HG02885 (cell line): ENCODE results near the gene LAMB1.

Experiments used
- ATAC-seq: cut with Tn5 transposase; IDR thresholded peaks from one replicate; pipeline ENCODE4 v1.9.1; 2021; ENCODE audit warnings: mild to moderate bottlenecking; ENCODE audit not compliant: unreplicated experiment, poor library complexity

LAMB1 gene

DNA sequence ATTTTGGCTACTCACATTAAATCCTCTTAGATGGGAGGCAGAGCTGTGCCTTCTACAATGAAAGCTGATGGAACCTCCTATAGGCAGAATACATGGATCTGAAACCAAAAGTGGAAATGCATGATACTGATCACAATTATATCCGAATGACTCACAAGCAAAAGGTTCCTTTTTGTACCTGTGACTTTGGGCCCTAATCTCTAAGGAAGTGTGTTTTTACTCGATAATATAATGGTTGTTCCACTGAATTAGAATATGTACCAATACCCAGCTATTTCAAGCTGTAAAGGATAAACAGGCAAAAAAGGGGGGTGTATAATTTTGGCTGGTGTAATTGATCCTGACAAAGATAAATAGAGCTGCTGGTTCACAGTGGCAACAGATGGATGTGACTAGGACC, 17.6 kb upstream of the LAMB1 start:
- ATAC-seq, result no peak

DNA sequence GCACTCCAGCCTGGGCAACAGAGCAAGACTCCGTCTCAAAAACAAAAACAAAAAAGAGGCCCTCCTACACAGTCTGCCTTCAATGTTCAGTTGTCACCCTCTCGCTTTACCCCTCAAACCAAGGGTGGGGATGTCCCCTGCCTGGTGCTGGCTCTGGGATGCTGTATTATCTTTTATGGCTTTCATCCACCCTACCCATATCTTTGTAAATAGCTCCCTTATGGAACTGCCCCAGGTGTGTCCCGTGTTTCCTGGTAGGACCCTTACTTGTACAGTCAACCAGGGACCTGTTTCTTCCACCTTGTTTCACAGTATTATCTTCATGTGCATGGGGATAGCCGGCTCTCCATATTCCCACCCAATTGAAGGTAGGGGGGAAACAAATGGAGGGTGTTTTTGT, 15.7 kb upstream of the LAMB1 start:
- ATAC-seq, result no peak

DNA sequence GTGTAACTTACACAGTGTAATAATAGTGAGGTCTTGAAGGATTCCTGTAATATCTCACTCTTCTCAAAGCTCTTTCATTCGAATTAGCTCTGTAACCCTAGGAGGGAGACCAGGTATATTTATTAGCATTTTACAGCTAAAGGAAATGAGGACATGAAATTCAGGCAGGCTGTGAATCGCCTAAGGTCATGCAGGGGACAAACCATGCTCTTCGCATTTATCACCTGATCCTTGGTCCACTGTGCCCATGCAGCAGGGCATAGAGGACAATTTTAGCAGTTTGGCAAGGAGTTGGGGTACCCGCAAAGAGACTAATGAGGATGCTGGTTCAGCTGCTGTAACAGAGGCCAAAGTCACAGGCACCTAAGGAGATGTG, 14.8 kb upstream of the LAMB1 start:
- ATAC-seq, result no peak

DNA sequence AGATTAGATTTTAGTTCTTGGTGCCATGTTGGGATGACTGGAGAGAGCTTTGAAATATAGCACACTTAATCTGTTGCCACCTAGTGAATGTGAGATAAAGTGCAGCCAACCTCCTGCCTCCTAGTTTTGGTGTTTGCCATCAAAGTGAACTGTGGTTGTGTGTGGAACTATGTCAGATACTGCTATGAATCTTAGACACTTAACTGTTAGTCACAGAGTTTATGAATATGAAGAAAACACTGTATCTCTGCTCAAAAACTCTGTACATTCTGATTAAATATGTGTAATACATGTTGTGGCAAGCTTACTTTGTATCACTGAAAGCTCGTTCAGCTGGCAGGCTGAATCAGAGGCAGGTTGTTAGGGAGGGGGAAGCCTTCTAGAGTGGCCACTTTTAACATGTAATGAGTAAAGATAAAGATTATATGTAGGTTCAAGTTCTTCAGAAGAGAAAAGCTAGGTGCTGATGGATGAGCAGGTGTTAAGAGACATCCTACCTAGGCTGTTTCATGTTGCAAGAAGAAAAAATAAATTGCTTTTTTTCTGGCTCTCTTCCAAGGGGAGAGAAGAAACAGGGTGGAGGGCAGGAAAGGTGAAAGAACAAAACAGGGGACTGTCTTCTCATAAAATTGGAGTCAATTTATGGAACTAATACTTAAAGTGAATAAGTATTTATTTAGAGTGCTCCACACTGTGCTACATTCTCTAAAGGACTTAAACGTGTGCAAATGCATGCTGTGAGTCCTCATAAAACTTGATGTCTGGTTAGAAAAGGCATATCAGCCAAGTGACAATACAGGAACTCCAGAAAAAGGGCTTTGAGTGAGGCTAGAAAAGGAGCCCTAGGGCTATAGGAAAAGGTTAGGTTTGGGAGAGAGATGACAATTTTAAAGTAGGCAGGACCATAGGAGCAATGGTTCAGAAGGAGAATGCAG, 14.1 kb upstream of the LAMB1 start:
- ATAC-seq, result no peak

DNA sequence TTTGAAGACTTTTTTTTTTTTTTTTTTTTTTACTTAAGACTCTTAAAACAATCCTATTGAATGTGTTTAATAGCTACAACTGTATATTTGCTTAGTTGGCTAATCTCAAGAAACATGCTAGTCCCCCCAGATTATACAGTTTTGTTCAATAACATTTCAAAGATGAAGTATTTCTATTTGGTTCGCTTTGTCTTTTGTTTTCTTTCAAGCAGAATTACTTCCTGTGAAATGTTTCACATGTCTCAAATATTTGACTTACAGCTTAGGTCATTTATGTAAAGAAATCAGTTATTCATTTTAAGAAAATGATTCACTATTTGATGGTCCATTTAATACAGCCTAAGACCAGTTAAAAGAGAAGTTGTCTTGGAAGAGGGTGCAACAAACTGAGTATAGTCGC, 12.8 kb upstream of the LAMB1 start:
- no peak for ATAC-seq

DNA sequence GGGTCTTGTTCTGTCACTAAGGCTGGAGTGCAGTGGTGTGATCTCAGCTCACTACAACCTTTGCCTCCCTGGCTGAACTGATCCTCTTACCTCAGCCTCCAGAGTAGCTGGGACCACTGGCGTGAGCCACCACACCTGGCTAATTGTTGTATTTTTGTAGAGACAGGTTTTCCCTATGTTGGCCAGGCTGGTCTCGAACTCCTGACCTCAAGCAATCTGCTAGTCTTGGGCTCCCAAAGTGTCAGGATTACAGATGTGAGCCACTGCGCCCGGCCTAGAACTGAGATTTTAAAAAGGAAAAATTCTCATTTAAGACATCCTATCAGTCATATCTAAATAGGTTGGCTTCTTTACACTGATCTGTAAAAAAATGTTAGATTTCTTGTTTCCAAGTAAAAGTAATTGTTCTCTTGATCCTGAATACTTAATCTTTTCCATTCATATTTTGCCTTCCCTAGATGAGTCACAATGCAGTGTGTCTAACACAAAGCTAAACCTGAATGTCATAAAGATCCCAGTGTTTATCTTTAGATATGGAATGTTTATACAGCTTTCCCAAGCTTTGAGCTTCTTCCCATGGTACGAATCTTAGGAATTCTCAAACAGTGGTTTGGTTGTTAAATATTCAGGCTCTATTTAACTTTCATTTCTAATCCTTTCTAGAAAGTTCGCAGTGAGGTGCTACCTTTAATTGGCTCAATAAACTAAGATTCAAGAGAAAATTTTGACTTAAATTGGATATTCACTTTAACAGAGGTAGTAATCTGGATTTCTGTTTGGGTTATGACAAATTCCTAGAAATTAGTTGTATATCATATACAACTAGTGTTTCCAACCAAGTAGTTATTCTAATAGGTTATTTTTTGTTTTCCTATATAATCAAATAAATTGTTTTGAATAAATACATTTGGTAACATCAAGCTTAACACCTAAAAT, 12.1 kb upstream of the LAMB1 start:
- ATAC-seq, result no peak

DNA sequence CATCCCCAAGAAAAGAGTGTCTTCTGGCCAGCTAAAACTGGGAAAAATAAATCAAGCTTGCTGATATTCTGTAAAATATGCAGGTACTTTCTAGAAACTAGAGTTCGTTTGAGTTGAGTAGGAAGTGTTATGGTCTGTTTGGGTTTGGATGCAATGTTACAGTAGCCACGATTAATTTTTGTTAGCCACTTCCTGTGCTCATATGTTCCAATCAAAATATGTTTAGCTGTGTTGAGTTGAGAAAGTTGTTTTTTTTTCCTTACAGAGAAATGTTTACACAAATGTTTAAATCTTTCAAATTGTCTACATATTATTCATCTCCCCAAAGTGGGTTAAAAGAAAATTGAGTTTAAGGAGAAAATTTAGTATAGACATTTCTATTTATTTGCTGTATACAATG, 11.3 kb upstream of the LAMB1 start:
- ATAC-seq, result no peak

DNA sequence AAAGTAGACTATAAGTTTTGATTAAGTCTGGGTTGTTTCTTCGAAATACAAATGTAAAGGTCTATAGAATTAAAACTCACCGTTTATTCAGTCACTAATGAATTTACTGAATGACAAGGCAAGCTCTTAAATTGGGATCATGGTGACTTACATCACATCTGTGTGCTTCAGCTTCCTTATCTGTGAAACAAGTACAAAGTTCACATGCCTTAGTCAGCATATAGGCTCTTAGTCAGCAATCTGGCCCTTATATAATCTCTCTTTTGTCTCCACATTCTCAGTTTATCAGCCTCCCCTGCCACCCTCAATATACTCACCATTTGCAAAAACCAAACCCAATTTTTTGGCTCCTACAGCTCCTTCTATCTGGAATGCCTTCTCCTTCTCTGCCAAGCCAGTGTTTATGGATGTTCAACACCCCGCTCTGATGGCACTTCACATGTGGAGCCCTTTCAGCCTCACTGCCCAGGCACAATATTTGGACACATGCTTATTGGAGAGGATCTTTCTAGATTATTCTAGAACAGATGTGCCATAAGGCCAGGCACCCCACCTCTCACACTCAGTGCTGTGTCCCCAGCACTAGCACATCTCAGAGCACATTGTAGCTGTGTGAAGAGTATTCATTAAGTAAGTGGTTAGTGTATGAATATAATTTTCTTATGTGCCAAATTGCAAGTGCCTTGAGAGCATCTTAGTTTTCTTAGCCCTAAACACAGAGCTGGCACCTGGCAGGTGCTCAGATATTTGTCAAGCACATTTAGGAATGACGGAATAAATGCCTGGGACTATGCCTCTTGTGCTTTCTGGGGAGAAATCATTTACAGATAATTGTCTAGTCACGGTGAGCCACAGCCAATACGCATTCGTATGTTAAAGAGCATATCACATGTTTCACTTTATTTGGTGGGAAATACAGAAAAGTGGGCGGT, 9.8 kb upstream of the LAMB1 start:
- no peak for ATAC-seq

DNA sequence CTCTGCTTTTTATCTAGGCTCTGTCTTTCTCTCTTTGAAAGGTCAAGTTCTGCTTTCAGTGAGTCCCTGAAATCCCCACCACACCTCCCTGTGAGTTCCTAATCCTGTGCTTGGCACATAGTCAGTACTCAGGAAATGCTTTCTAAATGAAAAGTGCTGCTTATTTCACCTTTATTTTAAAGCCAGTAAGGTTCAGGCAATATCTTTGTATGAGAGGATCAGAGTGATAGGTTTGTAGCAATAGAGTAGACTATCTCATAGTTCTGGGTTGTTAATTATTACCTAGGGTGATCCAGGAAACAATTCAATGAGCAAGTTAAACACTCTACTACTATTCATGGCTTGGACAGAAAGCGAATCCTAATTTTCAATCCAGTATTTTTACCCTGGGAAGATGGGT, 7.4 kb upstream of the LAMB1 start:
- ATAC-seq, result no peak

DNA sequence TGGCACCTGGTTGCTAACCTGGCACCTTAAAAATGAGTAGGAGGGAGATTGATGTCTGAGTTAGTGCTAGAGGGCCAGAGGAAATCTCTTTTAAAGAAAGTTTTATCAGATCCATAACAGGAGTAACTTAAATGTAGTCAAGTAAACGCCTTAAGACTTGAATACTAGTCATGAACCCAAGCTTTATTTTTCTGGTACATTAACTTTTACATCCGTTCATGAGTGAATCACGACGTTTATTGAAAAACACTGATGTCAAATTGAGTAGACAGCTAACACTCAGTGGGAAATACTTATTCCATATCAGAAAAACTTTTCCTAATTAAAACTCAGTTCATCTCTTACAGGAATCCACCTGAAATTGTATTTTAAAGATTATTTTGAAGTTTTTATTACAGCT, 6.9 kb upstream of the LAMB1 start:
- ATAC-seq, result no peak

DNA sequence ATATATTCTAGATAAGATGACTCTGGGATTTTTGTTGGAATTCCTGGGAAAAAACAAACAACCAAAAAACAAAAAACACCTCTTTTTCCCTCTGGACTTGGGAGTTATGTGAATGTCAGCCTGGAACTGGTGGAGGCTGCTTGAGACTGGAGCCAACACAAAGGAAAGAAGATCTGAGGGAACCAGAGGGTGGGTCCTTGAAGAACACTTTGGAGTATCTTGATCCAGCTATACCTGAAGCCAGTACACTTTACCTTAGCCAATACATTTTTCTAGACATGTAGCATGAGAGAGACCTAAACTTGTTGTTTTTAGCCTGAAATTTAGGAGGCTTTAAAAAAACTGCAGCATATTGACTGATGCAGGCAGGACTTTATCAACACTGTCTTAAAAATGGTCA, 5.9 kb upstream of the LAMB1 start:
- ATAC-seq, result no peak

DNA sequence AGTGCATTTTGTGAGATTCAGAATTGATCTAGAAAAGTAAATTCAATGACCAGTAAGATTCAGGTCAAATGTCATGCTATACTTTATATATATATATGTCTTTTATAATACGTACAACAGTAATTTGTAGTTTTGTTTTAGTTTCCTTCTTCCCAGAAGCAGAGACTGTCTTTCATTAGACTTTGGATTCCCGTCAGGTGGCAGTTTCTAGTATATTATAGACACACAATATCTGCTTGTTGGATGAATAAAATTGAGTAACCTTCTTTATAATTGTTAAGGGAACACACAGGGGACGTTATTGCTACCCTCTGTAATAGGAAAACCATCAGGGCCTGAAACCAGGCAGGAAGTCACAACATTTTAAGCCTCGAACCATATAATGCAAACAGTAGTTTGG, 5.3 kb upstream of the LAMB1 start:
- no peak for ATAC-seq

DNA sequence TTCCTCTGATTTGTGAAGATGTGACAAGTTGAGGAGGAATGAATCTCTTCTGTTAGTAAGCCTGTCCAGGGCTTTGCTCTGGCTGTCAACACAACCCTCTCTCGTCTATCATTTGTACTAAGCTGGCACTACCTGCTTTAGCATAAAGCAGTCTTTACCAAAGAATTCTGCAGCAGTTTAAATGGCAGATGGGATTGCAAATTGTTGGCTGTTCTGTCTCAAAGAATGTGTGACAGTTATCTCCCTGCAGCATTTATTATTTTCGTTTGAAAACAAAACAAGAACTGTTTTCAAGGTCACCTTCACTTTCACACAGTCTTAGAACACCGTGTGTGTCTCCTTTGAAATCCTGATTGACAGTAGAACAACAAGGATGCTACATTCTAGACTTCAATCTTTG, 4.8 kb upstream of the LAMB1 start:
- no peak for ATAC-seq

DNA sequence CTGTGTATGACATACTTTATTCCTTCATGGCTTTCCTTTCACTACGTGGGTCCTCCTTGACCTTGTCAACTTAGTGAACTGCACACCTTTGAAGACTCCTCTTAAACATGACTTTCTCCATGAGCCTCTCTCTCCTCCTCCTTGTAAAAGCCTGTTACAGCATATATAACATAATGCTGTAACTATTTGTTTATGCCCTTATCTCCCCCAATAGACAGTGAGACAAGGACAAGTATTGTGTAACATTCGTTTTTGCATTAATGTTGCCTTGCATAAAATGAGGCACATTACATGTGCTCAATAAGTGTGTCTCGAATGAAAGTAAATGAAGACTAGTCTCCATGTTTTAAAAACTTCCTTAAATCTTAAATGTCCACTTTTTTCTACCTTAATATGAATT, 4.3 kb upstream of the LAMB1 start:
- ATAC-seq, result no peak

DNA sequence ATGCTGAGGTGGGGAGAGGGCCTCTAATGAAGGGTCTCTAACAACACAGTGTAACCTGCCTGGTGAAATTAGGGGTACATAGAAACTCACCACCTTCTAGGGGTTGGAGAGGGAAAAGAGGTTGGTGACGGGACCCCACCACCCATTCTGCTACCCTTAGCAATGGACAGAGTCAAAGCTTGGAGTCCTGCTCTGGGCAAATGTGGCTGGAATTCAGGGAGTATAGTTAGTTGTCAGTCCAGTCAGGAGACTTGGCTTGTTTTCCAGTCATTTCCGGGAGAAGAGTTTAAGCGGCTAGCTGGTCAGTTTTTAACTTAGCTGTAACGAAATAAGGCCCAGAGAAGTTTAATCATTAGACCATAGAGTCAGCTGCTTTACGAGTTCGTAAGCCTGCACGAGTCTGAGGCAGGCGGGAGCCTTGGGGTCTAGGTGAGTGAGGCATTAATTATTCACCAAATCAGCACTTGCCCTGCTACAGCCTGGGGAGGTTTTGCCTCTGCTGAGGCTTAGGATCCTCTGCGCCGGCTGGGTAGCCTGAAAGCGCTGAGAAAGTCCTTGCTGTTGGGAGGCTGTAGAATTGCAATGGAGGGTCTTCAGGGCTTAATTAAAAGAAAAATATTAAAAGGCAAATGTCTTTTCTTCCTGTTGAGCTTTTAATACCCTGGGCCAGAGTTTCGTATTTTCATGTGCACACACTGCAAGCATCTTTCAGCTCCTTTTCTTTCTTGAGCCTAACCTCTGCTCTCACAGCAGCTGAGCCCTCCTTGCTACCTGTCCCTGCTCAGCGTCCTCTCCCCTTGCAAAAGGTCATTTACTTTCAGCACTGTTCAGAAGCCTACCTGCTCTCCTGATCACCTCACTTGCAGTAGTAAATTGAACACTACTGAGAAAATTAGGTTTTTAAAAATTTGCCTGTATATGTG, 1.5 kb upstream of the LAMB1 start:
- no peak for ATAC-seq

DNA sequence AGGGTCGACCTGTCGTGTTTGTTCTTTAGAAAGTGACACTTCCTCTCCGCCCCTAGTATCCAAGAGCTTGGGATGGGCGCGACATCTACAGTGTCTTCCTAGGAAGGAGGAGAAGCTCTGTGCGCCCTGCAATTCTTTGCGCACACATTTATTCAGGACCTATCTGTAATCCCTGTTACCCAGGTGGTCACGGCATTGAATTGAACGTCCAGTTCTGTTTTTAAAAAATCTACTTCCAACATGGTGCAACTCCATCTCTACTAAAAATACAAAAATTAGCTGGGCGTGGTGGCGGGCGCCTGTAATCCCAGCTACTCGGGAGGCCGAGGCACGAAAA, 606 bp upstream of the LAMB1 start:
- ATAC-seq, result no peak

DNA sequence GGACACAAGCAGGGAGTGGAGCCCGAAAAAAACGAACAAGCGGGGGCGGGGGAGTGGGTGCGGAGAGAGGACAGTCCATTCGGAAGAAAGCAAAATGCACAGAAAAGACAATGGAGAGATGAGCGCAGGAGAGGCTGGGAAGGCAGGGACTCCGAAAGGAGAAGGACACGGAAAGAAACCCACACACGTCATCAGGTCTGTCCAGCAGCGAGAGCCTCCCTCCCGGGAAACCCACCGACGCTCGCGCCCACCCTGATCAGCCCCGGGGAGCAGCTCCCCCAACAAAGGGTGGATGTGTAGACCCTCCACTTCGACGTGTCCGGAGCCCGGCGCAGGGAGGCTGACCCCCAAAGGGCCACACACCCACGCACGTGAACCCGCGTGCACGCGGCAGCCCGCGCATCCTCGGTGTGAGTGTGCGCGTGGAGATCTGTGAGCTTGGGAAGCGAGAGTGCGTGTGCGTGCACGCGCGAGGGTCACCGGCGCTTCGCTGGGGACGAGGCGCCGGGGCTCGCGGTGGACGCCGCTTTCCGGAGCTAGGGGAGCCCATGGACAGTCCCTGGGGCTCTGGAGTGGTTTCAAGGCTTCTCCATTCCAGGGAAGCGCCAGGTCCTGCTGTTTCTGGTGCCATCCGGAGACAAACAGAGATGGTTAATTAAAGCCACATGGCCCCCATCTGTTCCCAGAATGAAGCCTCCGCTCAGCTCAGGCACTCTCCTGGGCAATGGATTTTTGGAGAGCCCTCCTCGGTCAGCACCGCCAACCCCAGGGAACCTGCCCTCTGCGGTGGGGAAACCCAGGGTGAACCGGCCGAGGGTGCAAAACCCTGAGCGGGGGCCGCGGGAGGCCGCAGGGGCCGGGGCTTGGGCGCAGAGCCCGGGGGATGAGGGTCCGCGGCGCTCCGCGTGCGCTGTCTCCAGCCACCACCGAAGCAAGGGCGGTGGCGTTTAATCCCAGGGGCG, 916 bp downstream of the LAMB1 start:
- no peak for ATAC-seq
